Activated B cell treated with CpG ODN at 0.5 μM for 24 hours (primary cell): ENCODE results near the gene PLXNC1. TPM values are rescaled to one million over a fixed set of nuclear protein-coding genes. Genes with fewer than 3 reads are reported as not detected.

Experiments used
- ATAC-seq: fragments of 200-7000 bp; cut with Tn5 transposase; one replicate; pipeline ENCODE4 v1.10.0; 2021; ENCODE audit warnings: low read depth, mild to moderate bottlenecking, moderate library complexity
- CTCF ChIA-PET: fragments of 350-600 bp; sonication (Branson Sonifier 250); formaldehyde crosslinking; loops from one replicate; lab custom pipeline; 2021; ENCODE audit warnings: antibody characterized with exemption; lab: Charles Lee
- POLR2A ChIA-PET: fragments of 350-600 bp; sonication (Branson Sonifier 250); formaldehyde crosslinking; loops from one replicate; lab custom pipeline; 2021; ENCODE audit warnings: antibody characterized with exemption; lab: Charles Lee
- DNase-seq: peaks from one replicate; pipeline ENCODE4 v3.0.0; 2022
- H3K27ac Mint-ChIP-seq: one replicate; pipeline ENCODE4 v1.8.0; 2020; ENCODE audit warnings: mixed read lengths
- H3K27me3 Mint-ChIP-seq: one replicate; pipeline ENCODE4 v1.8.0; 2021; ENCODE audit warnings: mixed read lengths
- H3K36me3 Mint-ChIP-seq: one replicate; pipeline ENCODE4 v1.8.0; 2021; ENCODE audit warnings: low read depth, mixed read lengths
- H3K4me1 Mint-ChIP-seq: one replicate; pipeline ENCODE4 v1.8.0; 2021; ENCODE audit warnings: mixed read lengths
- H3K4me3 Mint-ChIP-seq: one replicate; pipeline ENCODE4 v1.8.0; 2020; ENCODE audit warnings: mild to moderate bottlenecking, mixed read lengths
- H3K9me3 Mint-ChIP-seq: one replicate; pipeline ENCODE4 v1.8.0; 2020; ENCODE audit warnings: mixed read lengths
- intact Hi-C: fragments of 100-400 bp; cut with micrococcal nuclease; formaldehyde crosslinking; loops from one replicate; pipeline ENCODE4 v1.15.1; 2024
- total RNA-seq: library from RNA; stranded (reverse); gene quantifications from 2 replicates; pipeline ENCODE4 v1.2.3, GENCODE V29; 2022
- TF ChIP-seq, protein P1 (sequence below): fragments of 200-600 bp; IDR thresholded peaks from one replicate; pipeline ENCODE4 v1.8.0; 2022; ENCODE audit warnings: antibody characterized with exemption, mild to moderate bottlenecking

Gene PLXNC1
- total RNA-seq, 1 donor from 2014 or later, result 30.9 TPM

- no peaks in the 10 kb centered on the region for H3K27me3 Mint-ChIP-seq
- H3K4me1 Mint-ChIP-seq, result peaks cover 34% of the 10 kb centered on the region
- intact Hi-C loops, result no loop called here
- H3K36me3 Mint-ChIP-seq, result peaks cover 27% of the 10 kb centered on the region
- no peak overlapping the region for H3K4me3 Mint-ChIP-seq
- TF ChIP-seq, protein P1, sequence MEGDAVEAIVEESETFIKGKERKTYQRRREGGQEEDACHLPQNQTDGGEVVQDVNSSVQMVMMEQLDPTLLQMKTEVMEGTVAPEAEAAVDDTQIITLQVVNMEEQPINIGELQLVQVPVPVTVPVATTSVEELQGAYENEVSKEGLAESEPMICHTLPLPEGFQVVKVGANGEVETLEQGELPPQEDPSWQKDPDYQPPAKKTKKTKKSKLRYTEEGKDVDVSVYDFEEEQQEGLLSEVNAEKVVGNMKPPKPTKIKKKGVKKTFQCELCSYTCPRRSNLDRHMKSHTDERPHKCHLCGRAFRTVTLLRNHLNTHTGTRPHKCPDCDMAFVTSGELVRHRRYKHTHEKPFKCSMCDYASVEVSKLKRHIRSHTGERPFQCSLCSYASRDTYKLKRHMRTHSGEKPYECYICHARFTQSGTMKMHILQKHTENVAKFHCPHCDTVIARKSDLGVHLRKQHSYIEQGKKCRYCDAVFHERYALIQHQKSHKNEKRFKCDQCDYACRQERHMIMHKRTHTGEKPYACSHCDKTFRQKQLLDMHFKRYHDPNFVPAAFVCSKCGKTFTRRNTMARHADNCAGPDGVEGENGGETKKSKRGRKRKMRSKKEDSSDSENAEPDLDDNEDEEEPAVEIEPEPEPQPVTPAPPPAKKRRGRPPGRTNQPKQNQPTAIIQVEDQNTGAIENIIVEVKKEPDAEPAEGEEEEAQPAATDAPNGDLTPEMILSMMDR, result no peak
- CTCF ChIA-PET, result no interaction called here
- no peak overlapping the region for H3K27ac Mint-ChIP-seq
- no peaks in the 10 kb centered on the region for H3K9me3 Mint-ChIP-seq
- ATAC-seq, result no peak
- no peak for DNase-seq
- POLR2A ChIA-PET, result interaction anchor here (0.9 kb wide), 1 partner anchor 123 kb away, joined by 3 read pairs; no protein-coding TSS in a partner anchor
Observed at GRCh38 chr12:94273272-94273671, 124.9 kb downstream of the PLXNC1 start.

- no peaks in the 10 kb centered on the region for H3K9me3 Mint-ChIP-seq
- H3K4me1 Mint-ChIP-seq, result peaks cover 13% of the 10 kb centered on the region
- POLR2A ChIA-PET, result no interaction called here
- peaks cover 40% of the 10 kb centered on the region for H3K36me3 Mint-ChIP-seq
- H3K27me3 Mint-ChIP-seq, result no peaks in the 10 kb centered on the region
- TF ChIP-seq, protein P1, result no peak
- intact Hi-C loops, result loop anchor here (5.0 kb wide), 1 partner anchor 49 kb away; no protein-coding TSS in a partner anchor
- ATAC-seq (no peak), DNase-seq (no peak)
- H3K27ac Mint-ChIP-seq, result no peak overlapping the region
- CTCF ChIA-PET, result no interaction called here
- no peak overlapping the region for H3K4me3 Mint-ChIP-seq
Observed at GRCh38 chr12:94276725-94277124, 128.3 kb downstream of the PLXNC1 start.

DNA sequence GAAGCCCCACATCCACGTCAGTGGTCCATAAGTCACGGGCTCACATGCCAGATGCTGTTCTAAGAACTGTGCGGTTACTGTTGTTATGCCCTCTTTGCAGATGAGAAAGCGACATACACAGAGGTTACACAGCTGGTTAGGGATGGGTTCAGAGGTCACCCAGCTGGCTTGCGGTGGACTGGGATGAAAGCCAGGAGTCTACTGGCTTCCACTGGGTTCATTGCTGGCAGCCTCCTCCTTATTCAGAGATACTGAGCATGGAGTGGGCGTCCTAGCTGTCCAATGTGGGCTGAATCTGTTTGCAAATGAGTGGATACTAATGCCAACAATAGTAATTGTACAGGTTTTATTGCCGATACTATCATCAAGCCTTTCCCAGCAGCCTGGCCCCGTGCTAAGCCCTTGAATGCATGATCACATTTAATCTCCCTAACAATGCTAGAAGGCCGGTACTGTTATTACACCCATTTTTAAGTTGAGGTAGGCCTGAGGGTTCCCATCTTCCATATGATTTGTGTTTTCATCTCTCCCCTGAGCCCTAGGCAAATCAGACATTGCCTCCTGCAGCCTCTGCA is 129.1 kb downstream of the PLXNC1 start:
- Mint-ChIP-seq H3K36me3 (peaks cover 44% of the 10 kb centered on the region), H3K4me1 (peaks cover 17% of the 10 kb centered on the region), H3K27me3 (no peaks in the 10 kb centered on the region), H3K9me3 (no peaks in the 10 kb centered on the region), H3K27ac (no peak overlapping the region), H3K4me3 (no peak overlapping the region)
- ChIA-PET CTCF (no interaction called here), POLR2A (no interaction called here)
- no peak for DNase-seq
- TF ChIP-seq, protein P1, result no peak
- ATAC-seq, result no peak
- intact Hi-C loops, result loop anchor here (5.0 kb wide), 1 partner anchor 50 kb away; no protein-coding TSS in a partner anchor

GRCh38 chr12:94280063-94280462 is 131.7 kb downstream of the PLXNC1 start:
- POLR2A ChIA-PET, result interaction anchor here (1.4 to 1.6 kb wide), 2 partner anchors 17 to 72 kb away, joined by 3 to 5 read pairs; no protein-coding TSS in a partner anchor
- intact Hi-C loops, result loop anchor here (2.0 kb wide), 1 partner anchor 13 kb away; no protein-coding TSS in a partner anchor
- TF ChIP-seq, protein P1, result no peak
- H3K36me3 Mint-ChIP-seq, result peaks cover 56% of the 10 kb centered on the region
- peak; percentile 50 for ATAC-seq
- CTCF ChIA-PET, result no interaction called here
- H3K27ac Mint-ChIP-seq, result peak overlapping the region; percentile 6
- H3K4me1 Mint-ChIP-seq, result peaks cover 26% of the 10 kb centered on the region
- H3K4me3 Mint-ChIP-seq, result no peak overlapping the region
- H3K27me3 Mint-ChIP-seq, result no peaks in the 10 kb centered on the region
- no peak for DNase-seq
- no peaks in the 10 kb centered on the region for H3K9me3 Mint-ChIP-seq

DNA sequence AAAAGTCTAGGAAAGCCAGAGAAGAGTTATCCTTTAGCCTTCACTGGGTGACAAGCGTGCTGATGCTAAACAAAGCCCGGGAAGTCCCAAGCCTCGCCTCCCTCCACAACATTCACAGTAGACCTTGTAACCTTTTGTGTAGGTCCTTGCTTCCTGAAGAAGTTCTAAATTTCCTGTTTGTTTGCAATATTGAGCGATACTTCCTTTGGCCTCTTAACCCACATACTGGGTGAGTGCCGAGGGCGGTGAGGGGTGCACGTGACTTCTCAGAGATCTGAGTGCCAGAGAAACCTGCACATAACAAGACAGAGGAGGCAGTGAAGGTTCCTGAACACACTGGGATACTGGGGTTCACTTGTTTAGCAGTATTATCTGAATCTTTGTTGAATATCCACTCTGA is 134.3 kb downstream of the PLXNC1 start:
- CTCF ChIA-PET, result interaction anchor here (1.2 kb wide), 1 partner anchor 11 kb away, joined by 3 read pairs; no protein-coding TSS in a partner anchor
- POLR2A ChIA-PET, result no interaction called here
- intact Hi-C loops, result no loop called here
- no peaks in the 10 kb centered on the region for H3K27me3 Mint-ChIP-seq
- TF ChIP-seq, protein P1, result no peak
- no peaks in the 10 kb centered on the region for H3K9me3 Mint-ChIP-seq
- no peak for DNase-seq
- H3K36me3 Mint-ChIP-seq, result peaks cover 71% of the 10 kb centered on the region
- peaks cover 35% of the 10 kb centered on the region for H3K4me1 Mint-ChIP-seq
- no peak overlapping the region for H3K4me3 Mint-ChIP-seq
- no peak for ATAC-seq
- peak overlapping the region; percentile 21 for H3K27ac Mint-ChIP-seq
